CD4-positive, alpha-beta T cell treated with Interleukin-15 for 4 hours (primary cell): ENCODE measurements around the gene GRAMD1B.
"Not testable (repeated sequence)": the region's sequence is repeated elsewhere in the genome, so short reads cannot be mapped to it uniquely, and the experiment has no call there.

ENCODE experiments used
- DNase-seq: peaks from one replicate; pipeline ENCODE4 v3.0.0-alpha.2; 2020; ENCODE audit warnings: low spot score

The GRAMD1B gene

GRCh38 chr11:123568367-123568870 is 138.3 kb downstream of the GRAMD1B start:
- DNase-seq = no peak

GRCh38 chr11:123569393-123569792 is 139.3 kb downstream of the GRAMD1B start:
- no peak for DNase-seq

- no peak for DNase-seq
Observed at GRCh38 chr11:123570939-123571580, 141.0 kb downstream of the GRAMD1B start.

- DNase-seq = not testable (repeated sequence)
Observed at GRCh38 chr11:123572791-123573190, 142.7 kb downstream of the GRAMD1B start.

GRCh38 chr11:123573286-123573685 is 143.2 kb downstream of the GRAMD1B start:
- DNase-seq = no peak

- DNase-seq = no peak
Observed at GRCh38 chr11:123575441-123575840, 145.4 kb downstream of the GRAMD1B start.

GRCh38 chr11:123576082-123576481 is 146.0 kb downstream of the GRAMD1B start:
- no peak for DNase-seq

GRCh38 chr11:123576501-123576900 is 146.4 kb downstream of the GRAMD1B start:
- DNase-seq = no peak

- peak; percentile 63 for DNase-seq
Observed at GRCh38 chr11:123577081-123577598, 147.1 kb downstream of the GRAMD1B start.

GRCh38 chr11:123578778-123579481 is 148.9 kb downstream of the GRAMD1B start:
- DNase-seq = no peak

- DNase-seq = no peak
Observed at GRCh38 chr11:123579482-123579812, 149.4 kb downstream of the GRAMD1B start.

GRCh38 chr11:123580137-123580536 is 150.1 kb downstream of the GRAMD1B start:
- no peak for DNase-seq

- DNase-seq = peak; percentile 65
Observed at GRCh38 chr11:123580557-123581275, 150.6 kb downstream of the GRAMD1B start.

- DNase-seq = no peak
Observed at GRCh38 chr11:123581651-123582399, 151.8 kb downstream of the GRAMD1B start.

- no peak for DNase-seq
Observed at GRCh38 chr11:123582992-123583504, 153.0 kb downstream of the GRAMD1B start.

GRCh38 chr11:123584186-123584585 is 154.1 kb downstream of the GRAMD1B start:
- no peak for DNase-seq

- DNase-seq = no peak
Observed at GRCh38 chr11:123584737-123585136, 154.7 kb downstream of the GRAMD1B start.

GRCh38 chr11:123585206-123585605 is 155.1 kb downstream of the GRAMD1B start:
- DNase-seq = no peak

GRCh38 chr11:123585706-123586105 is 155.6 kb downstream of the GRAMD1B start:
- DNase-seq = no peak

GRCh38 chr11:123586568-123586967 is 156.5 kb downstream of the GRAMD1B start:
- no peak for DNase-seq

- no peak for DNase-seq
Observed at GRCh38 chr11:123587044-123587443, 157.0 kb downstream of the GRAMD1B start.

GRCh38 chr11:123587559-123587958 is 157.5 kb downstream of the GRAMD1B start:
- no peak for DNase-seq
